A549 treated with RU486 at 1 μM for 4 hours (cell line): ENCODE measurements around the gene MIDN. TPM values are rescaled to one million over a fixed set of nuclear protein-coding genes. Genes with fewer than 3 reads are reported as not detected.

Experiments
- total RNA-seq: library from RNA; stranded (reverse); fragments of 200-300 nt; extraction: Qiagen RNA extraction; gene quantifications from 5 replicates; pipeline ENCODE4 v1.2.3, GENCODE V29; 2022; ENCODE audit warnings: low read depth

Gene MIDN
- 37.1 to 48.7 TPM (median 42.2 TPM) in 5 replicates for total RNA-seq

DNA sequence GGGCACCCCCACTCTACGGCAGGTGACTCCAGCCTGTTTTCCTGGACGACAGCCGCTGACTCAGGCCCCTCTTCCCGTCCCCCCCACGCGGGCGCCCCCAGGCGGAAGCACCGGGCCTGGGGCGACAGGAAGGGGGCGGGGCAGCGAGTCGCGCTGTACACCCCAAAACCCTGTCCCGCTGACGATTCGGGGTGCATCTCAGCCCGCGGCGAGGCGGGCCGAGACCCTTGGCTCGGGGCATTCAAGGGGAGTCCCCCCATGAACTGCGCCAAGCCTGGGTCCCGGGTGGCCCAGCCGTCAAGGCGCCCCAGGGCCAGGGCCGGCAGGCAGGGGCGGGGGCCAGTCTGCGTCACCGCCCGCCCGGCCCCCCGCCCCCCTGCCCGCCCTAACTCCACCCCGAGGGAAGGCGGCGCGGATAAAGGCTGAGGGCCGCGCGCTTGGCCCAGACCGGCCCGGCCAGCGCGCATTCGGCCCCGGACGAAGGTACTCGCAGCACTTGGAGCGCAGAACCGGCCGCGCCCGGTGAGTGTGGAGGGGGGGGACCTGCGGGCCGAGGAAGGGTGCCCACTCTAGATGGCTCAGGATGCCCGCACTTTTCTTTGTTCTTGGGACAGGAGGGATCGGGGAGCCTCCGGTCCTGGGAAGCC lies at the start of gene MIDN:
TSS of gene MIDN (plus strand) at position 445 of the 647 bp plus-strand sequence. CDS start 1,714 bp downstream, outside the sequence.

DNA sequence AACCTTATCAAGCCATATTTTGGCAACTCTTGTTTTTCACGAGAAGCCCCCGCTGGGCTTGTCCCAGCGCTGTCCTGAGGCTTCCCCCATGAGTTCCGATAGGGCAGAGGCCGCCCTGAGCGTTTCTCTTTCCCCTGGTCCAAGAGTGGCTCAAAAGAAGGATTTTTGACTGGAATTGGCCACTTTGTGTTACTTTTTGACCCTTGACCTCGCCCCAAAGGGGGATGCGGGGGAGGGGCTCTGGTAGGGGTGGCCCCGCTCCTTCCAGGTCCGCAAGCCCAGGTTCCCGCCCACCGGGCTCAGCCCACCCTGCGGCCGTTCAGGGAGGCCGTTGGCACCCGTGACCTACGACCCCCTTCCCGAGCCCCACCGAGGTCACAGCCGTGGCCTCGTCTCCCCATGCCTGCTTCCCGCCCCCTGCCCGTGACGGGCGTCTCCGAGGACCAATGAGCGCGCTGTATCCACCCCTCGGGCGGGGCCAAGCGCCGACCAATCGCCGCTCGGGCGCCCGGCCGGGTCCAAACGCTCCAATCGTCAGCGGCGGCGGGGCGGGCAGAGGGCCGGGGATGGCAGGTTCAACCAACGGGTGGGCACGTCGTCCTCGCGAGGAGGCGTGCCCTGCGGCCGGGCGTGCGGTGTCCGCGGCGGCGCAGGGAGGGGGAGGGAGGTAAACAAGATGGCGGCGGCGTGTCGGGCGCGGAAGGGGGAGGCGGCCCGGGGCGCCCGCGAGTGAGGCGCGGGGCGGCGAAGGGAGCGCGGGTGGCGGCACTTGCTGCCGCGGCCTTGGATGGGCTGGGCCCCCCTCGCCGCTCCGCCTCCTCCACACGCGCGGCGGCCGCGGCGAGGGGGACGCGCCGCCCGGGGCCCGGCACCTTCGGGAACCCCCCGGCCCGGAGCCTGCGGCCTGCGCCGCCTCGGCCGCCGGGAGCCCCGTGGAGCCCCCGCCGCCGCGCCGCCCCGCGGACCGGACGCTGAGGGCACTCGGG lies 43.0 kb upstream of the MIDN start, which contains the start of gene STK11:
TSS of gene STK11 (plus strand) at position 665 of the 986 bp plus-strand sequence. CDS start 1,136 bp downstream, outside the sequence.

DNA sequence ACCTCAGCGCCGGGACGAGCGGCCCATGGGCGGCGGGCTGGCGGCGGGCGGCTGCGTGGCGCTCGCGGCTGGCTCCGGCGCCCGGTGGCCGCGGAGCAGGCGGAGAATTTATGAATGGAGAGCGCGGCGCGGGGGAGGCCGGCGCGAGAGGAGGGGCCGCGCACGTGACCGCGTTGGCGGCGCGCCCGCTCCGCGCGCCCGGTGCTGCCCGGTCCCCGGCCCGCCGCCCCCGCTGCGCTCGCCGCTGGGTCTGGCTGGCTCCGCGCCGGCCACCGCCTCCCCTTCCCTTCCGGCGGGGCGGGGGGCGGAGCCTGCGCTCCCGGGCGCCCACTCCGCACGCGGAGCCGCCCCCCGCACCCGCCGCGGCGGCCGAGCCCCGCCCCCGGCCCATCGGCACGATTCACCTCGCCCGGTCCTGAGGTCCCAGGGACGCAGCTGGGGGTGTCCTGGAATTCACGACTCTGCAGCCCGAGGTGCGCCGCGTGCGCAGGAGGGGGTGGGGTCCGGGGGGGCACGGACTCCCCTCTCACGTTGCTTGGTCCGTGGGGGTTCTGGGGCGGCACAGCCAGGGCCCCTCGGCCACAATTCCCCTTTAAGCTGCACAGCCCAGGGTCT lies 10.5 kb upstream of the MIDN start, which contains the start of gene CBARP:
TSS of gene CBARP (minus strand) at position 252 of the 615 bp plus-strand sequence. CDS start 1,905 bp downstream, outside the sequence.

DNA sequence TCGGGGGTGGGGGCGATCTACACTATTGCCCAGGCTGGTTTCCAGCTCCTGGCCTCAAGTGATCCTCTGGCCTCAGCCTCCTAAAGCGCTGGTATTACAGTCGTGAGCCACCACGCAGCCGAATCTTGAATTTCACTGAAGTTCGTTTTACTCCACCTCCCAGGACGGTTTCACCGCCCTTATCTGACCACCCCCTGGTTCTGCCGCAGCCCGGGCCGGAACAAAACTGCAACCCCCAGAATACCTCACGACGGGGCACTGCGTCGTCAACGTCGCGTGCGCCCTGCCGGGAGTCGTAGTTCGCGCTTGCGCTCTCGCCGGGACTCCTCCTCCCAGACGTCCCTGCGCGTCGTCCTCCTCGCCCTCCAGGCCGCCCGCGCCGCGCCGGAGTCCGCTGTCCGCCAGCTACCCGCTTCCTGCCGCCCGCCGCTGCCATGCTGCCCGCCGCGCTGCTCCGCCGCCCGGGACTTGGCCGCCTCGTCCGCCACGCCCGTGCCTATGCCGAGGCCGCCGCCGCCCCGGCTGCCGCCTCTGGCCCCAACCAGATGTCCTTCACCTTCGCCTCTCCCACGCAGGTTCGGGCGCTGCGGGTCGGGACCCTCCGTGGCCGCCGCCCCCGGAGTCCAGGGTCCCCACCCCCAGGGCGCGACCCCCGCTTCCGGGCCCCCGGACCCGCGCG lies 6.8 kb upstream of the MIDN start, which contains the start of gene ATP5F1D:
TSS of gene ATP5F1D (plus strand) at position 335 of the 679 bp plus-strand sequence. CDS start at position 435, 100 bp downstream.

DNA sequence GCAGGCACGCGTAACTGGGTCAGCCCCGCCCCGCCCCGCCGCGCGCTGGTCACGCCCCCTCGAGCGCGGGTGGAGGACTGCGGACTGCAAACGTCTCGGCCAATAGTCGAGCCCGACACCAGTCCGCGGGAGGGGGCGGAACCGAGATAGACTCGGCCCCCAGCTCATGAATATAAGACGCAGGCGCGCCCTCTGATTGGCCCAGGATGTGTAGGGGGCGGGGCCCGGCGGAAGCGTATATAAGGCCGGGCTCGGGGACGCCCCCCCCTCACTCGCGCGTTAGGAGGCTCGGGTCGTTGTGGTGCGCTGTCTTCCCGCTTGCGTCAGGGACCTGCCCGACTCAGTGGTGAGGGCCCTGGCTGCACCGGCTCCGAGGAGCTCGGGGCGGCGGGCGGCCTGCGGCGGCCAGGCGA lies 20.7 kb downstream of the MIDN start, which contains the start of gene CIRBP:
TSS of gene CIRBP (plus strand) at position 268 of the 413 bp plus-strand sequence. CDS start 1,602 bp downstream, outside the sequence.

DNA sequence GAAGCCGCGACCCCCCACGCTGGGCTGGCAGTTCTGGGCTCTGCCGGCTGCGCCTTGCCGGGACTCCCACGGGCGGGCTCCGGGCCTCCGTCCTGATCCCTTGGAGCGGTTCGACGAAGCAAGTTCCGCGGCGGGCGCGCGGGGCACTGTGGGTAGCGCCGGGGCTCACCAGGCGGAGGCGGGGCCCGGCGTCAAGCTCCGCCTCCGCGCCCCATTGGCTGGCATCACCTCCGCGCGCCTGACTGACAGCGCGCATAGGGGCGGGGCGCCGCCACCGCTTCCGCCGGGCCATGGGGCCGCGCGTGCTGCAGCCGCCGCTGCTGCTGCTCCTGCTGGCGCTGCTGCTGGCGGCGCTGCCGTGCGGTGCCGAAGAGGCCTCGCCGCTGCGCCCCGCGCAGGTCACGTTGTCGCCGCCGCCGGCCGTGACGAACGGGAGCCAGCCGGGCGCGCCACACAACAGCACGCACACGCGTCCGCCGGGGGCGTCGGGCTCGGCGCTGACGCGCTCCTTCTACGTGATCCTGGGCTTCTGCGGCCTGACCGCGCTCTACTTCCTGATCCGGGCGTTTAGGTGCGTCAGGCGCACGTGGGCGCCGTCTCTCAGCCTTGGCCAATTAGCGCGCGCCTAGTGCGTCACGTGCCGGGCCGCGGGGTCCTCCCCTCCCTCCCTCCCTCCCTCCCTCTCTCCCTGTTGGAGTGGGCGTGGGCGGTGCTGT lies 27.0 kb downstream of the MIDN start, which contains the start of gene FAM174C:
TSS of gene FAM174C (plus strand) at position 271 of the 716 bp plus-strand sequence. CDS start at position 291, 20 bp downstream.

DNA sequence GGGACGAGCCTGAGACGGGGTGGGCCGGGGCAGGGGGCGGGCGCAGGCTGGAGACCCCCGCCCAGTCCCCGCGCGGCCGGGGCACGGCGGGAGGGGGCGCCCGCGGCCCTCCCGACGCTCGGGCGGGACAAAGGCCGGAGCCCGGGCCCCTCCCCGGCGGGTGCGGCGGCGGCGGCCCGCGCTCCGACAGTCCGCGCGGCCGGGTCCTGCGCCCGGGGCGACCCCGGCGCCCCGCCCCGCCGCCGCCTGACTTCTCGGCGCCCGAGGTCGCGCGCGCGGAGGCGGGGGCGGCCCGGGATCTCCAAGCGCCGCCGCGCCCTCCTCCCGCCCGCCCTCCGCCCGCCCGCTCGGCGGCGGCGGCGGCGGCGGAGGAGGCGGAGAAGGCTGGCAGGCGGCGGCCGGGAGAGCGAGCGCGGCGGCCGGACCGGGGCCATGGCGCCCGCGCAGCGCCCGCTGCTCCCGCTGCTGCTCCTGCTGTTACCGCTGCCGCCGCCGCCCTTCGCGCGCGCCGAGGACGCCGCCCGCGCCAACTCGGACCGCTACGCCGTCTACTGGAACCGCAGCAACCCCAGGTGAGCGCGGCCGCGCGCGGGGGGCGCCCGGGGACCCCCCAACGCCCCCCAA lies 37.5 kb downstream of the MIDN start, which contains the start of gene EFNA2:
TSS of gene EFNA2 (plus strand) at position 137 of the 624 bp plus-strand sequence. CDS start at position 433, 296 bp downstream.

Other genes starting within 250 kb of the MIDN start
- gene GRIN3B, start 248.2 kb upstream of the MIDN start, total RNA-seq = 1.5 to 3.3 TPM (median 2.7 TPM) in 5 replicates
- gene TMEM259, start 227.5 kb upstream of the MIDN start, total RNA-seq = 64.2 to 118 TPM (median 113 TPM) in 5 replicates
- gene RNU6-2, start 227.1 kb upstream of the MIDN start, total RNA-seq = not detected in 5 replicates
- gene CNN2, start 222.0 kb upstream of the MIDN start, total RNA-seq = 47.8 to 55.7 TPM (median 50.2 TPM) in 5 replicates
- gene ABCA7, start 208.5 kb upstream of the MIDN start, total RNA-seq = 4.0 to 10.7 TPM (median 9.8 TPM) in 5 replicates
- gene ARHGAP45, start 181.4 kb upstream of the MIDN start, total RNA-seq = 0.93 to 2.5 TPM (median 2.2 TPM) in 5 replicates
- gene POLR2E, start 153.2 kb upstream of the MIDN start, total RNA-seq = 201 to 251 TPM (median 240 TPM) in 5 replicates
- 417 to 514 TPM (median 483 TPM) in 5 replicates for gene GPX4, start 144.6 kb upstream of the MIDN start, total RNA-seq
- 27.5 to 47.3 TPM (median 43.9 TPM) in 5 replicates for gene SBNO2, start 74.3 kb upstream of the MIDN start, total RNA-seq
- 29.9 to 41.2 TPM (median 38.4 TPM) in 5 replicates for gene STK11, start 42.8 kb upstream of the MIDN start, total RNA-seq
- gene CBARP, start 10.6 kb upstream of the MIDN start, total RNA-seq = 2.5 to 5.5 TPM (median 3.9 TPM) in 5 replicates
- 84.2 to 179 TPM (median 170 TPM) in 5 replicates for gene ATP5F1D, start 6.8 kb upstream of the MIDN start, total RNA-seq
- gene CIRBP, start 20.7 kb downstream of the MIDN start, total RNA-seq = 89.7 to 185 TPM (median 104 TPM) in 5 replicates
- gene FAM174C, start 26.9 kb downstream of the MIDN start, total RNA-seq = 49.3 to 93.2 TPM (median 86.5 TPM) in 5 replicates
- 0.95 to 2.7 TPM (median 1.9 TPM) in 5 replicates for gene EFNA2, start 37.3 kb downstream of the MIDN start, total RNA-seq
- 64.5 to 83.8 TPM (median 67.2 TPM) in 5 replicates for gene NDUFS7, start 135.3 kb downstream of the MIDN start, total RNA-seq
- 23.9 to 43.1 TPM (median 40.5 TPM) in 5 replicates for gene GAMT, start 153.0 kb downstream of the MIDN start, total RNA-seq
- 85.0 to 111 TPM (median 101 TPM) in 5 replicates for gene DAZAP1, start 159.0 kb downstream of the MIDN start, total RNA-seq
- gene RPS15, start 189.8 kb downstream of the MIDN start, total RNA-seq = 1,330 to 2,073 TPM (median 1,926 TPM) in 5 replicates
- gene APC2, start 201.5 kb downstream of the MIDN start, total RNA-seq = 0.69 to 2.1 TPM (median 1.3 TPM) in 5 replicates
- gene C19orf25, start 230.6 kb downstream of the MIDN start, total RNA-seq = 11.0 to 20.5 TPM (median 16.4 TPM) in 5 replicates
- 0.48 to 1.0 TPM (median 0.92 TPM) in 5 replicates for gene PCSK4, start 241.8 kb downstream of the MIDN start, total RNA-seq
- gene REEP6, start 242.6 kb downstream of the MIDN start, total RNA-seq = 3.8 to 5.9 TPM (median 5.4 TPM) in 5 replicates